Fibroblast of skin of abdomen (primary cell): ENCODE data around the gene DDIT4.
"Not testable (repeated sequence)": the region's sequence is repeated elsewhere in the genome, so short reads cannot be mapped to it uniquely, and the experiment has no call there.

Experiments
- DNase-seq: peaks from one replicate; pipeline ENCODE4 v3.0.0-alpha.2; 2013

The DDIT4 gene

GRCh38 chr10:72267819-72268399 lies 5.8 kb upstream of the DDIT4 start:
- no peak for DNase-seq

- DNase-seq, result not testable (repeated sequence)
These were observed 5.1 kb upstream of the DDIT4 start for GRCh38 chr10:72268475-72269200.

GRCh38 chr10:72270607-72271281 lies 3.0 kb upstream of the DDIT4 start:
- DNase-seq, result no peak

- peak; percentile 99 for DNase-seq
These were observed 875 bp upstream of the DDIT4 start for GRCh38 chr10:72272689-72273409.

- no peak for DNase-seq
These were observed 547 bp downstream of the DDIT4 start for GRCh38 chr10:72274213-72274729.

- peak; percentile 60 for DNase-seq
These were observed 1.1 kb downstream of the DDIT4 start for GRCh38 chr10:72274730-72275350.

GRCh38 chr10:72275351-72276012 lies 1.8 kb downstream of the DDIT4 start:
- no peak for DNase-seq

GRCh38 chr10:72276013-72276387 lies 2.3 kb downstream of the DDIT4 start:
- DNase-seq, result no peak

GRCh38 chr10:72276421-72277339 lies 3.0 kb downstream of the DDIT4 start:
- DNase-seq, result peak; percentile 84

- DNase-seq, result peak; percentile 58
These were observed 3.7 kb downstream of the DDIT4 start for GRCh38 chr10:72277340-72277995.

GRCh38 chr10:72277996-72278667 lies 4.4 kb downstream of the DDIT4 start:
- DNase-seq, result no peak

GRCh38 chr10:72278668-72279393 lies 5.1 kb downstream of the DDIT4 start:
- no peak for DNase-seq

- not testable (repeated sequence) for DNase-seq
These were observed 5.9 kb downstream of the DDIT4 start for GRCh38 chr10:72279587-72279986.

GRCh38 chr10:72283131-72283530 lies 9.4 kb downstream of the DDIT4 start:
- DNase-seq, result no peak

- no peak for DNase-seq
These were observed 12.3 kb downstream of the DDIT4 start for GRCh38 chr10:72285972-72286521.

- no peak for DNase-seq
These were observed 17.4 kb downstream of the DDIT4 start for GRCh38 chr10:72291019-72291532.

- DNase-seq, result no peak
These were observed 18.5 kb downstream of the DDIT4 start for GRCh38 chr10:72292223-72292691.

GRCh38 chr10:72295330-72295910 lies 21.7 kb downstream of the DDIT4 start:
- no peak for DNase-seq
